ENCODE measurements around the gene CNTNAP5.

DNA sequence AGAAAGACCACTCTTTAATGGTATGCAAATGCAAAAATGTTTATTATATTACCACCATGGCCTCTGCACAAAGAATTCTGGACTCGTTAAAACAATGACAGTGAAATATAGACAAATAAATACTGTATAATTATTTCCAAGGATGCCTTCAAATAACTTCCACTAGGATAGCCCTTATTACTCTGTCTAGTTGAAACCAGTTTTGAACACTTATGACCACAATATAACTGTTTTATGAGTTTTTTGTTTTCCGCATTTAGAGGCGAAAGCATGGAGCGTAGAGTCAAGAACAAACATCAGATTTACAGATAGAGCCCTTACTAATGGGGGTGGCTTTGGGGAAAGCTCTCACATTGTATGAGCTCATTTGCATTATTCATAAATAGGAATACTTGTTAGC lies 559.5 kb downstream of the CNTNAP5 start:
- TF ChIP-seq, protein P1, sequence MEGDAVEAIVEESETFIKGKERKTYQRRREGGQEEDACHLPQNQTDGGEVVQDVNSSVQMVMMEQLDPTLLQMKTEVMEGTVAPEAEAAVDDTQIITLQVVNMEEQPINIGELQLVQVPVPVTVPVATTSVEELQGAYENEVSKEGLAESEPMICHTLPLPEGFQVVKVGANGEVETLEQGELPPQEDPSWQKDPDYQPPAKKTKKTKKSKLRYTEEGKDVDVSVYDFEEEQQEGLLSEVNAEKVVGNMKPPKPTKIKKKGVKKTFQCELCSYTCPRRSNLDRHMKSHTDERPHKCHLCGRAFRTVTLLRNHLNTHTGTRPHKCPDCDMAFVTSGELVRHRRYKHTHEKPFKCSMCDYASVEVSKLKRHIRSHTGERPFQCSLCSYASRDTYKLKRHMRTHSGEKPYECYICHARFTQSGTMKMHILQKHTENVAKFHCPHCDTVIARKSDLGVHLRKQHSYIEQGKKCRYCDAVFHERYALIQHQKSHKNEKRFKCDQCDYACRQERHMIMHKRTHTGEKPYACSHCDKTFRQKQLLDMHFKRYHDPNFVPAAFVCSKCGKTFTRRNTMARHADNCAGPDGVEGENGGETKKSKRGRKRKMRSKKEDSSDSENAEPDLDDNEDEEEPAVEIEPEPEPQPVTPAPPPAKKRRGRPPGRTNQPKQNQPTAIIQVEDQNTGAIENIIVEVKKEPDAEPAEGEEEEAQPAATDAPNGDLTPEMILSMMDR (conservative IDR thresholded peaks at IDR 0.05; ENCODE audit: low read length): no peak
- no peak for TF ChIP-seq EZH2phosphoT487 (IDR thresholded peaks at IDR 0.05; ENCODE audit: borderline replicate concordance)
